Thymus (tissue), 11 donors: ENCODE results near the gene CCDC27. TPM values are rescaled to one million over a fixed set of nuclear protein-coding genes. Genes with fewer than 3 reads are reported as not detected.

ENCODE experiments used
- DNase-seq, 9 donors: peaks; one replicate each; pipeline ENCODE4 v3.0.0-alpha.2; 2013; ENCODE audit warnings: low spot score in 9 of 9, low read depth in 6 of 9, missing footprints in 1 of 9
- H3K27ac ChIP-seq, 2 donors: one replicate each; pipeline ENCODE4 v1.5.1; 2013; ENCODE audit warnings: control low read depth in 1 of 2, low read depth in 1 of 2, low read length in 1 of 2, mild to moderate bottlenecking in 1 of 2, moderate library complexity in 1 of 2
- H3K27me3 ChIP-seq, 2 donors: one replicate each; pipeline ENCODE4 v1.5.1; 2013; ENCODE audit warnings: low read length in 1 of 2; ENCODE audit not compliant: control insufficient read depth in 2 of 2, insufficient read depth in 1 of 2
- H3K36me3 ChIP-seq, 2 donors: one replicate each; pipeline ENCODE4 v1.5.1; 2013; ENCODE audit warnings: low read length in 1 of 2, mild to moderate bottlenecking in 1 of 2, moderate library complexity in 1 of 2; ENCODE audit not compliant: control insufficient read depth in 2 of 2, insufficient read depth in 2 of 2
- H3K4me1 ChIP-seq, 2 donors: one replicate each; pipeline ENCODE4 v1.5.1; 2013; ENCODE audit warnings: low read length in 2 of 2; ENCODE audit not compliant: control insufficient read depth in 2 of 2, insufficient read depth in 2 of 2
- H3K4me3 ChIP-seq, 2 donors: one replicate each; pipeline ENCODE4 v1.5.1; 2013; ENCODE audit warnings: low read length in 2 of 2, control low read depth in 1 of 2, mild to moderate bottlenecking in 1 of 2
- H3K9me3 ChIP-seq, 2 donors: one replicate each; pipeline ENCODE4 v1.5.1; 2013; ENCODE audit warnings: low read length in 1 of 2, mild to moderate bottlenecking in 1 of 2; ENCODE audit not compliant: control insufficient read depth in 2 of 2, insufficient read depth in 1 of 2
- WGBS: extraction: QIAGEN DNeasy Blood & Tissue Kit; methylation state at CpG from one replicate; pipeline ENCODE4 v1.1.7; 2013; 5-methylcytosine and 5-hydroxymethylcytosine counted together
- polyA plus RNA-seq: library from polyadenylated mRNA; stranded (reverse); fragments of 200-250 nt; gene quantifications from one replicate; pipeline ENCODE4 v1.2.3, GENCODE V29; 2013
- total RNA-seq: library from RNA; stranded (reverse); fragments of 120-200 nt; gene quantifications from one replicate; pipeline ENCODE4 v1.2.4, GENCODE V29; 2013
- donor health status: healthy.

The CCDC27 gene
- total and polyA plus RNA-seq, 2 donors: 0.02 TPM; not detected in 1

DNA sequence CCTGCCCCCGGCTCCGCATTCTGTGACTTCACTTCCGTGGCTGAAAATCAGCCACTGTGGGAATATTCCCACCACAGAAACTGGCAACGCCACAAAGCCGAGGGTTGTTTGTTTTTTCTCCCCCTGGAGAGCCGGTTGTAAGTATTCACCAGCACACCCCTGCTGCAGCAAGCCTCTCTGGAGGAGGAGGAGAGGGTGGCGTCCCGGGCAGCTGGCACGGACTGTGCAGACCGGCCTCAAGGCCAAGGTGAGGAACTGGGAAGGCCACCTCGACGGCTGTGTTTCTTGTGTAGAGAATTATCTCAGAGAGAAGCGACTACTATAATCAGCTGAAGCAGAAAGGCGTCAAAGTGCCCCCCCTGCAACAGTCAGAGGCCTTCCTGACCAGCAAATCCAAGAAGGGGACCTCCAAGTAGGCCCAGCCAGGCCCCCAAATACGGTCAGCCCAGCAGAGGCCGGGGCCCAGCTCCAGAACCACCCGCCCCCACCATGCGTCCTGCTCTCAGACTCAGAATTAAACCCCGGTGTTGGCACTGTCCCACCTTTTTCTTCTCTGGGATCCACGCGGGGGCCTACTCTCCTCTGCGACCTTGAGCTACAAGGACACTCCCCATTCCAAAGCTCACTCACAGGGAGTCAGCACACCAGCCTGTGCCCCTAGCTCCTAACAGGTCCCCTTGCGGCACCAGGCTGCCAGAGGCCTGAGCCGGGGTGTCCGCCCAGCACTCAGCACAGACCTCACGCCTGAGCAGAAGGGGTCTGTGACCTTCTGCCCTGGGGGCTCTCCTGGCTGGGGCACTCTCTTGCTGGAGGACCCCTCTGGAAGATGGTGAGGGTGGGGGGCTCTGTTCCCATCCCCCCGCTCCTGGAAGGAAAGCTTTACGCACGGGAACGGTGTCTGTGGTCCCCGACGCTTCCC lies 19.1 kb downstream of the CCDC27 start:
- Histone ChIP-seq H3K4me1 (peaks cover 11 to 22% of the 10 kb centered on the region in 2 donors), H3K27me3 (peaks cover 17 to 41% of the 10 kb centered on the region in 2 donors)
- WGBS: 75% methylated on average over 32 of the region's 32 CpGs

DNA sequence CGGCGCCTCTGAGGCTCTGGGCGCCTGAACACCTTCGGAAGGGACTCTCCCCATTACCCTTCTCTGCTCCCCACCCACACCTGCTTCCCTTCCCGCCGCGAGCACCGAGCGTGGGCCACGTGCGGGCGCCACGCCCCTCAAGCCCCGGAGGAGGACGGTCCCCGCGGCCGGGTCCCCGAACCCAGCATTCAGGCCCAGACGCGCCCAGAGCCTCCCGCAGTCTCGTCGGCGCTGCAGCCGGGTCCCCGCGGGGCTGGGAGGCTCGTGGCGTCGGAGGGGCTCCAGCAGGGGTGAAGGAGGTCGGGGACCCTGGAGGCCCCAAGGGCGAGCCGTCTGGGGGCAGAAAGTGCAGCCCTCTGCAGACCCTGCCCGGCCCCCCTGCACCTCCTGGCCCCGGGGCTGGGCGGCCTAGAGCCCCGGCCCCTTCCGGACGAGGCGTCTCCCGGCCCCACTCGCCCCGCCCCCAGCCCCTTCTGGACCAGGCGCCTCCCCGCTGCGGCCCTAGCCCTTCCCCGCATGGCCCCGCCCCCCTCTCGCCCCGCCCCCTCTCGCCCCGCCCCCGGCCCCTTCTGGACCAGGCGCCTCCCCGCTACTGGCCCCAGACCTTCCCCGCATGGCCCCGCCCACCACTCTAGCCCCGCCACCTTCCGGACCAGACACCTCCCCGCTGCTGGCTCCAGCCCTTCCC lies 19.9 kb downstream of the CCDC27 start:
- Histone ChIP-seq H3K36me3 (no peaks in the 10 kb centered on the region), H3K4me1 (peaks cover 11 to 23% of the 10 kb centered on the region in 2 donors), H3K4me3 (peak overlapping the region; percentile 1 to 56), H3K9me3 (no peaks in the 10 kb centered on the region), H3K27me3 (peaks cover 17 to 41% of the 10 kb centered on the region in 2 donors), H3K27ac (peak overlapping the region in 1 of 2 donors; percentile 21)
- WGBS: under 1% methylated on average over 59 of the region's 61 CpGs
- DNase-seq: peak in 7 of 9 donors; percentile 46 to 76 (median 57)

More for the DNA sequence above, 19.1 kb downstream of the CCDC27 start:
- Histone ChIP-seq H3K4me3 (peak overlapping the region; percentile 1 to 56), H3K27ac (no peak overlapping the region), H3K36me3 (no peaks in the 10 kb centered on the region), H3K9me3 (no peaks in the 10 kb centered on the region)
- DNase-seq: no peak

DNA sequence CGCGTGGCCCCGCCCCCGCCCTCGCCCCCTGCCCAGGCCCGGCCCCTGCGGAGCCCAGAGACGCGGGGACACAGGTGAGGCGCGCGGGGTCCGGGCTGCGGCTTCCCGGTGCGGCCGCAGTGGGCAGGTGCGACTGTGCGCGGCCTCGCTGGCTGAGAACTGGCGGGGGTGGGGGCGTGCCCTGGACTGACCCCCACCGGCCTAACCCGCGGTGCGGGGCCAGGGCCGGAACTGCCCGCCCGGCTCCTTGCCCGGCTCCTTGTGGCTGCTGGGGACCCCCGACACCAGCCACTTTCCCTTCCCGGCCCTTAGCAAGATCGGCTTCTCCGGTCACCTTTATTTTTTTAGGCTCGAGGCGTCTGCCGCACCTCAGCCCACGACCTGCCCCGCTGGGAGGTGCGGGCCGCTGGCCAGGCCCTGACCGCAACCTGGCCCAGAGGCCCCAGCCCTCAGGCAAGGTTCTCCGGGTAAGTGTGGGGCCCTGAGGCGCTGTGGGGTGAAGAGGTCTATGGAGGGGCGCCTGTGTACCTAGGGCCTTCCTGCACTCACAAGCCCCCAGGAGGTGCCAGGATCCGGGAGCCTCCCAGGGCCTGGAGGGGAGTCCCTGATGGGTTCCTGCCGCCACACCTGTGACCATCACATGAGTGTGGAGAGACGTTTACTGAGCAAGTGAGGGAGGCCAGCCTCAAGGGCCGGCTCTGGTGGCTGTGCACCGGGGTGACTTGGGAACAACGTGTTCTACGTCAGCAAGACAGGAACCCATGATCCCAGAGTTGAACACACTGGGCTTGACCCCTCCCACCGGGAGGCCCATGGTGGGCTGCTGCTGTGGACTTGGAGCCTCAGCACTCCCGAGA lies 20.7 kb downstream of the CCDC27 start, which contains the start of gene SMIM1:
SMIM1 (plus strand) TSS at position 35 of the 857 bp plus-strand sequence. CDS start 2,625 bp downstream, outside the sequence.
- Histone ChIP-seq H3K36me3 (no peaks in the 10 kb centered on the region), H3K27ac (peak within 1 kb of the TSS in 1 of 2 donors; percentile 21), H3K9me3 (no peaks in the 10 kb centered on the region), H3K4me1 (peaks cover 11 to 23% of the 10 kb centered on the region in 2 donors), H3K27me3 (peaks cover 17 to 41% of the 10 kb centered on the region in 2 donors), H3K4me3 (peak within 1 kb of the TSS; percentile 1 to 56)
- 18% methylated on average over 55 of the region's 55 CpGs for WGBS
- no peak for DNase-seq

DNA sequence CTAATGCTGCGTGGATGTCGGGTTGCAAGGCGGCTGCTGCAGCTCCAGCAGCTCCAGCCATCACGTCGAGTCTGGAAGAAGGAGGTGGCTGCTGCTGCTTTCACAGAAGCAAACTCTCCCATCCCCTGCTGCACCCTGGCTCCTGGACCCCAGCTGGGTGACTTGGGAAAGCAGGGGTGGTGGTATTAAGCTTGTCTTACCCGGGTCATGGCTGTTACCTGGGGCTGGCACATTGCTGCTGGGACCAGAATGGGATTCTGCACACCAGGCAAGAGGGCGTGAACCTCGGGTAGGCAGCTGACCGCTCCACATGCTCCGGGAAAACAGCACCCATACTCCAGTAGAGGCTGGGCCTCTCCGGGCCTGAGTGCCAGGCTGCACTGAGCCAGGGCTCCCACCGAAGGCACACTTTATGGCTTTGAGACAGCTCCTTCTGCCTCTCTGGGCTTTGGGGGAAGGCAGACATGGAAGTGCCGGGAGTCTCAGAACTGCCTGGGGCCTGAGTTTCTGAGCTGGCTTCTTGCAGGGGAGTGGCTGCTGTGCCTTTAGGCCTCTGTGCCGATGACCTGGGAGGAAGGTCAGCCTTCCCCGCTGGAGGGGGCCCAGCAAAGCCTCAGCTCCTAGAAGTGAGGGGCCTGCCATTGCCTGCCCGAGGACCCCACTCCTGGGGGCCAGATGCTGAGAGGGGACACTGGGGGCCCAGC lies 21.5 kb downstream of the CCDC27 start:
- 94% methylated on average over 16 of the region's 16 CpGs for WGBS
- H3K9me3 ChIP-seq: no peaks in the 10 kb centered on the region
- DNase-seq: no peak
- peaks cover 11 to 23% of the 10 kb centered on the region in 2 donors for H3K4me1 ChIP-seq
- peaks cover 17 to 41% of the 10 kb centered on the region in 2 donors for H3K27me3 ChIP-seq
- no peak overlapping the region for H3K27ac ChIP-seq
- no peak overlapping the region for H3K4me3 ChIP-seq
- H3K36me3 ChIP-seq: peaks cover 0 to 2% of the 10 kb centered on the region in 2 donors

DNA sequence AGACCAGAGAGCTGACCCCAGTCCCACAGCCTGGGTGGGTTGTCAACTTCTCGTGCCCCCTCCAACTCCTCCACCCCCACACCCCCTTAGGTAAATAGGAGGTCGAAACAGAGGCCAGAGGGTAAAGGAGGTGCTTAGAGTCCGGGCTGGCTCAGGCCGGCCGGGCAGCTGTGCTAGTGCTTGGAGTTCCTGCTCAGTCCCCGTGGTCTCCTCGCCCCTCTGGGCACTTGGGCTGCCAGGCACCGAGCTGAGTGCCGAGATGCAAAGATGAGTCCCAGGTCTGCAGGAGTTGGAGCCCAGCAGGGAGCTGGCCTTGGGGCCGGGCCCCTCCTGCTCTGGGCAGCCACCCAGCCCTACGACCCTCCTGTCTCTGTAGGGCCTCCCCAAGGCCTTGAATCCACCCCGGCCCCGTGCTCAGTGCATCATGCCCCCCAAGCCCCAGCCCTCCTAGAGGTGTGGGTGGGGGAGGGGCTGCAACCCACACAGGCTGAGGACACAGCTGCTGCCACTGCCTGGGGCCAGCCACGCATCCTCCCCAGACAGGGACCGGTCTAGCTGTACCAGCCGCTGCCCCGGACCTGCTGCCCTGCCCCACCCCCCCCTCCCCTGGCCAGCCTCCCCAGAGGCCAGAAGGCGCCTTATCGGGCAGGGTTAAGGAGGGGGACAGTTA lies 22.2 kb downstream of the CCDC27 start:
- Histone ChIP-seq H3K9me3 (no peaks in the 10 kb centered on the region), H3K27ac (no peak overlapping the region), H3K4me3 (no peak overlapping the region), H3K4me1 (peaks cover 11 to 23% of the 10 kb centered on the region in 2 donors), H3K27me3 (peaks cover 17 to 39% of the 10 kb centered on the region in 2 donors), H3K36me3 (peaks cover 7 to 9% of the 10 kb centered on the region in 2 donors)
- DNase-seq: no peak
- 98% methylated on average over 19 of the region's 19 CpGs for WGBS

DNA sequence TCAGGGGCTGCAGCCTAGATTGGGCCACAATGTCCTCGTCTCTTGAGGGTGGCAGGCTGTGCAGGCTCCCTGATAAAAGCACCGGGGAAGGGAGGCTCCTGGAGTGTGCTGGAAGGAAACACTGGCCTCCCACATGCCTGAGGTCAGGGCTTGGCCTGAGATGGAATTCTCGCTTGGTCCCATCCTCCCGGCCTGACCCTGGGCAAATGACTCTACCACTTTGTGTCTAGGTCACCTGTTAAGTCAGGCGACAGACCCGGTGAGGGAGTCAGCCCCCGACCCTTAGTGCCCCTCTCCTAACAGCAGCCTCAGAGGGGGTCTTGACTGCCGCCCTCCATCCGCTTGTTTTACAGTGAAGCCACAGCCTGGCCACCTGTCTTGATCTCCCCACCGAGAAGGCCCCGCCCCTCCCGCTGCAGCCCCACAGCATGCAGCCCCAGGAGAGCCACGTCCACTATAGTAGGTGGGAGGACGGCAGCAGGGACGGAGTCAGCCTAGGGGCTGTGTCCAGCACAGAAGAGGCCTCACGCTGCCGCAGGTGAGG lies 22.8 kb downstream of the CCDC27 start:
- Histone ChIP-seq H3K27ac (no peak overlapping the region), H3K4me3 (no peak overlapping the region), H3K27me3 (peaks cover 17 to 38% of the 10 kb centered on the region in 2 donors), H3K9me3 (no peaks in the 10 kb centered on the region), H3K4me1 (peaks cover 11 to 23% of the 10 kb centered on the region in 2 donors), H3K36me3 (peaks cover 13 to 15% of the 10 kb centered on the region in 2 donors)
- DNase-seq: no peak
- 73% methylated on average over 17 of the region's 17 CpGs for WGBS

DNA sequence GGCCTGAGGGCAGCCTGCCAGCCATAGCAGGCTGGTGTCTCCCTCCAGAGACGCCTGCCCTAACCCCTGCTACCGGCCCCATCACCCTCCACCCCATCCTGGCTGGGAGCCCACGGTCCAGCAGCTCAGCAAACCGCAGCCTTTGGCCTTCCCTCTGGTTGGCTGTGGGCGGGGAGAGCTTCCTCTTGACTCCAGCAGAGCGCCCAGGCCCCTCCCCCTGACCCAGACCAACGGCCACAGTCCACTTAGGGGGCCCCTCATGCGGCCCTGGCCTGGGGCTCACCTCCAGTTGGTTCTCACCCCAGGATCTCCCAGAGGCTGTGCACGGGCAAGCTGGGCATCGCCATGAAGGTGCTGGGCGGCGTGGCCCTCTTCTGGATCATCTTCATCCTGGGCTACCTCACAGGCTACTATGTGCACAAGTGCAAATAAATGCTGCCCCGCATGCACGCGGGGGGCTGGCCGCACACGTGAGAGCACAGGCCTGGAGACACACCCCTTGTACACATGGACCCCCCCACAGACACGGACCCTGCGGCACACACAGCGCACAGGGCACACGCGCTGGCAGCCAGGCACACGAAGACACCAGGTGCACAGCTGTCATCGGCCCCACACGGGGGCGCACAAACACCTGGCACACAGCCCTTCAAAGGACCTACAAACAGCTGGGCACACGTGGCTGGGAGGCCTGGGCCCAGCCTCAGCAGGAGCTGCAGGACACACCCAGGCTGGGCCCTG lies 23.4 kb downstream of the CCDC27 start:
- peak in 5 of 9 donors; percentile 26 to 70 (median 57) for DNase-seq
- Histone ChIP-seq H3K27ac (no peak overlapping the region), H3K4me1 (peaks cover 11 to 23% of the 10 kb centered on the region in 2 donors), H3K9me3 (no peaks in the 10 kb centered on the region), H3K27me3 (peaks cover 13 to 32% of the 10 kb centered on the region in 2 donors), H3K4me3 (no peak overlapping the region), H3K36me3 (peaks cover 16 to 20% of the 10 kb centered on the region in 2 donors)
- 33% methylated on average over 27 of the region's 27 CpGs for WGBS
